PC-3 (cell line): ENCODE data around the gene RAB3B. TPM values are rescaled to one million over a fixed set of nuclear protein-coding genes. Genes with fewer than 3 reads are reported as not detected.

Experiments
- ATAC-seq: fragments of 200-7000 bp; cut with Tn5 transposase; 2 replicates; pipeline ENCODE4 v1.9.1; 2020; ENCODE audit warnings: mild to moderate bottlenecking, moderate library complexity
- BruUV-seq: library from RNA; stranded (reverse); fragments of 400-500 nt; replicated peaks from 2 replicates; lab custom pipeline; 2021; lab: Mats Ljungman, UMichigan
- CTCF ChIA-PET: fragments of 300-600 bp; sonication (Branson Sonifier 250); formaldehyde crosslinking; loops from one replicate; lab custom pipeline; 2022; ENCODE audit warnings: antibody characterized with exemption; lab: Charles Lee
- POLR2A ChIA-PET: fragments of 300-600 bp; sonication (Branson Sonifier 250); formaldehyde crosslinking; loops from one replicate; lab custom pipeline; 2022; ENCODE audit warnings: antibody characterized with exemption; ENCODE audit not compliant: unreplicated experiment; lab: Charles Lee
- DNase-seq: peaks from one replicate; pipeline ENCODE4 v3.0.0-alpha.2; 2015
- H2AFZ ChIP-seq: fragments of 300-600 bp; sonication (generic); 2 replicates; pipeline ENCODE4 v1.6.0; 2016; ENCODE audit warnings: antibody characterized with exemption, low read length
- H3F3A ChIP-seq: fragments of 300-600 bp; sonication (generic); one replicate; pipeline ENCODE4 v1.6.0; 2017; ENCODE audit warnings: antibody characterized with exemption, low read length, control low read depth, mild to moderate bottlenecking; ENCODE audit not compliant: unreplicated experiment
- H3K27ac ChIP-seq: fragments of 300-600 bp; sonication (generic); 2 replicates; pipeline ENCODE4 v1.5.1; 2016; ENCODE audit warnings: mild to moderate bottlenecking, low read length
- H3K27me3 ChIP-seq: fragments of 300-600 bp; sonication (generic); 2 replicates; pipeline ENCODE4 v1.6.1; 2016; ENCODE audit warnings: low read length, mixed read lengths
- H3K36me3 ChIP-seq: fragments of 300-600 bp; sonication (generic); 2 replicates; pipeline ENCODE4 v1.6.1; 2016; ENCODE audit warnings: low read depth, mixed run types, low read length, mixed read lengths
- H3K4me1 ChIP-seq: fragments of 300-600 bp; sonication (generic); 2 replicates; pipeline ENCODE4 v1.5.1; 2016; ENCODE audit warnings: low read length; ENCODE audit not compliant: insufficient read depth
- H3K4me2 ChIP-seq: fragments of 300-600 bp; sonication (generic); 2 replicates; pipeline ENCODE4 v1.6.0; 2016; ENCODE audit warnings: low read length
- H3K4me3 ChIP-seq: fragments of 300-600 bp; sonication (generic); 2 replicates; pipeline ENCODE4 v1.5.1; 2016; ENCODE audit warnings: mild to moderate bottlenecking, low read length, mixed read lengths
- H3K79me2 ChIP-seq: fragments of 300-600 bp; sonication (generic); 2 replicates; pipeline ENCODE4 v1.6.1; 2017; ENCODE audit warnings: low read length, mixed read lengths
- H3K9ac ChIP-seq: fragments of 300-600 bp; sonication (generic); 2 replicates; pipeline ENCODE4 v1.6.0; 2016; ENCODE audit warnings: mild to moderate bottlenecking, low read length
- H3K9me2 ChIP-seq: fragments of 300-600 bp; sonication (generic); replicated peaks from 2 replicates; pipeline ENCODE4 v1.6.1; 2016; ENCODE audit warnings: mixed run types, low read length, mixed read lengths
- H3K9me3 ChIP-seq: fragments of 300-600 bp; sonication (generic); 2 replicates; pipeline ENCODE4 v1.6.1; 2016; ENCODE audit warnings: low read length, mixed read lengths
- H4K20me1 ChIP-seq: fragments of 300-600 bp; sonication (generic); 2 replicates; pipeline ENCODE4 v1.6.1; 2016; ENCODE audit warnings: low read length, mixed read lengths
- CTCF ChIP-seq: fragments of 300-600 bp; sonication (generic); conservative IDR thresholded peaks from 2 replicates; pipeline ENCODE4 v1.5.1; 2017; ENCODE audit warnings: antibody characterized with exemption, low read depth, mild to moderate bottlenecking, low read length
- EZH2 ChIP-seq: fragments of 300-600 bp; sonication (generic); IDR thresholded peaks from one replicate; pipeline ENCODE4 v1.6.1; 2017; ENCODE audit warnings: antibody characterized with exemption, mild to moderate bottlenecking, low read length; ENCODE audit not compliant: unreplicated experiment
- EZH2phosphoT487 ChIP-seq: fragments of 300-600 bp; sonication (generic); IDR thresholded peaks from 2 replicates; pipeline ENCODE4 v1.6.1; 2018; ENCODE audit warnings: mild to moderate bottlenecking, antibody characterized with exemption, low read length, borderline replicate concordance
- intact Hi-C: fragments of 100-400 bp; cut with micrococcal nuclease; formaldehyde crosslinking; loops from 2 replicates; pipeline ENCODE4 v1.9.0; 2023
- total RNA-seq: library from RNA; depleted of rRNA; stranded (reverse); fragments of >200 nt; gene quantifications from 2 replicates; pipeline ENCODE4 v1.2.3, GENCODE V29; 2014

The RAB3B gene
- total RNA-seq, 1 experiment from 2014 or later = 4.5 TPM

- POLR2A ChIA-PET = no interaction called here
- CTCF ChIA-PET = no interaction called here
Measured at GRCh38 chr1:51901151-51901550, 89.3 kb downstream of the RAB3B start.

GRCh38 chr1:51899022-51899421, 91.5 kb downstream of the RAB3B start:
- H3K9me2 ChIP-seq = no peaks in the 10 kb centered on the region
- no peaks in the 10 kb centered on the region for H3K9me3 ChIP-seq
- TF ChIP-seq EZH2phosphoT487 (no peak), CTCF (no peak), EZH2 (no peak)
- H3K4me1 ChIP-seq = peaks cover 29% of the 10 kb centered on the region
- H3K27ac ChIP-seq = peak overlapping the region; percentile 86; the same call in 1 of the 2 replicates
- no peak overlapping the region for H3K4me2 ChIP-seq
- no peaks in the 10 kb centered on the region for H3K27me3 ChIP-seq
- H3K9ac ChIP-seq = no peak overlapping the region
- no peaks in the 10 kb centered on the region for H3K79me2 ChIP-seq
- intact Hi-C loops = no loop called here
- no peak overlapping the region for H3K4me3 ChIP-seq
- H4K20me1 ChIP-seq = no peaks in the 10 kb centered on the region
- ATAC-seq (no peak), DNase-seq (no peak)
- H3F3A ChIP-seq = peaks cover 6% of the 10 kb centered on the region
- no peak overlapping the region for H2AFZ ChIP-seq
- BruUV-seq = no TSS peak
- H3K36me3 ChIP-seq = no peaks in the 10 kb centered on the region
- ChIA-PET POLR2A (no interaction called here), CTCF (no interaction called here)

More at GRCh38 chr1:51901151-51901550, 89.3 kb downstream of the RAB3B start:
- no peak for TF ChIP-seq CTCF
- no peak for TF ChIP-seq EZH2phosphoT487
- TF ChIP-seq EZH2 = no peak
- BruUV-seq = no TSS peak
- Histone ChIP-seq H3K27ac (no peak overlapping the region), H3K9ac (no peak overlapping the region), H4K20me1 (no peaks in the 10 kb centered on the region), H3K9me3 (no peaks in the 10 kb centered on the region), H3K9me2 (no peaks in the 10 kb centered on the region), H3K27me3 (no peaks in the 10 kb centered on the region), H3K4me2 (no peak overlapping the region), H3K4me1 (peaks cover 29% of the 10 kb centered on the region), H2AFZ (no peak overlapping the region), H3K4me3 (no peak overlapping the region), H3K79me2 (no peaks in the 10 kb centered on the region), H3F3A (peaks cover 6% of the 10 kb centered on the region), H3K36me3 (no peaks in the 10 kb centered on the region)
- ATAC-seq (no peak), DNase-seq (peak; percentile 46)
- intact Hi-C loops = no loop called here

- Histone ChIP-seq H3K27ac (peak overlapping the region; percentile 86), H4K20me1 (no peaks in the 10 kb centered on the region), H3F3A (peaks cover 6% of the 10 kb centered on the region), H3K9me2 (no peaks in the 10 kb centered on the region), H3K4me2 (peak overlapping the region; percentile 84), H3K9ac (peak overlapping the region; percentile 36), H3K9me3 (no peaks in the 10 kb centered on the region), H3K4me3 (peak overlapping the region; percentile 56), H3K27me3 (no peaks in the 10 kb centered on the region), H2AFZ (peak overlapping the region; percentile 32), H3K36me3 (no peaks in the 10 kb centered on the region), H3K79me2 (no peaks in the 10 kb centered on the region), H3K4me1 (peaks cover 29% of the 10 kb centered on the region)
- BruUV-seq = no TSS peak
- CTCF ChIA-PET = interaction anchor here (0.6 kb wide), 1 partner anchor 499 kb away, joined by 3 read pairs; no protein-coding TSS in a partner anchor
- DNase-seq (peak; percentile 88), ATAC-seq (peak; percentile 25)
- intact Hi-C loops = no loop called here
- POLR2A ChIA-PET = interaction anchor here (0.6 kb wide), 2 partner anchors 13 to 113 kb away, joined by 10 to 16 read pairs; no protein-coding TSS in a partner anchor
- TF ChIP-seq EZH2 (no peak), EZH2phosphoT487 (no peak)
Measured at GRCh38 chr1:51898090-51898734, 92.3 kb downstream of the RAB3B start.
